Neural progenitor cell (in vitro differentiated cells): ENCODE data around the gene AP2A1.

Experiments used
- CTCF ChIP-seq: fragments of 200-600 bp; sonication (generic); IDR thresholded peaks from 2 replicates; pipeline ENCODE4 v1.5.1; 2017; ENCODE audit warnings: antibody characterized with exemption, mild to moderate bottlenecking
- EZH2 ChIP-seq: fragments of 200-600 bp; sonication (generic); IDR thresholded peaks from 2 replicates; pipeline ENCODE4 v1.6.1; 2017; ENCODE audit warnings: antibody characterized with exemption, mild to moderate bottlenecking, moderate library complexity

- TF ChIP-seq CTCF (no peak), EZH2 (no peak)
Measured at GRCh38 chr19:49823472-49823871, 56.7 kb downstream of the AP2A1 start.
